A549 (cell line): ENCODE results near the gene ANKMY2. TPM values are rescaled to one million over a fixed set of nuclear protein-coding genes. Genes with fewer than 3 reads are reported as not detected.

Experiments
- ATAC-seq, 2 experiments: fragments of 200-7000 bp in 1 of 2; fragments of >200 bp in 1 of 2; cut with Nextera tagmentation in 1 of 2; cut with Tn5 transposase in 1 of 2; 3 replicates each; pipeline versions ENCODE4 v1.8.0 to v1.9.1; 2018 to 2020; ENCODE audit warnings: mild to moderate bottlenecking in 1 of 2, moderate library complexity in 1 of 2
- CTCF ChIA-PET: fragments of 300-600 bp; sonication (Branson Sonifier 250); formaldehyde crosslinking; extraction: SDS; loops from one replicate; lab custom pipeline; 2021; ENCODE audit warnings: antibody characterized with exemption, inconsistent platforms; lab: Yijun Ruan, JAX
- POLR2A ChIA-PET: fragments of 350-600 bp; formaldehyde crosslinking; extraction: SDS; loops from one replicate; lab custom pipeline; 2021; ENCODE audit warnings: antibody characterized with exemption, inconsistent platforms; lab: Yijun Ruan, JAX
- DNase-seq, 2 experiments: peaks; one replicate each; pipeline versions ENCODE4 v3.0.0 to v3.0.0-alpha.2; 2011 to 2016; ENCODE audit warnings: low read depth in 1 of 2, low spot score in 1 of 2
- FAIRE-seq: peaks from 2 replicates; lab custom pipeline; 2011; peaks lifted over from hg19 to GRCh38; lab: Jason Lieb, UNC
- H3K27ac ChIP-seq, 2 experiments: fragments of >200 bp; sonication (Bioruptor Twin); formaldehyde crosslinking; 3 replicates each; pipeline ENCODE4 v1.5.1; 2016 to 2017
- H3K4me1 ChIP-seq: fragments of >200 bp; sonication (Bioruptor Twin); formaldehyde crosslinking; 3 replicates; pipeline ENCODE4 v1.6.1; 2016
- H3K4me2 ChIP-seq: fragments of >200 bp; sonication (Bioruptor Twin); formaldehyde crosslinking; 3 replicates; pipeline ENCODE4 v1.6.1; 2016
- H3K4me3 ChIP-seq: fragments of >200 bp; sonication (Bioruptor Twin); formaldehyde crosslinking; 3 replicates; pipeline ENCODE4 v1.5.1; 2016
- H3K9me3 ChIP-seq: fragments of >200 bp; sonication (Bioruptor Twin); formaldehyde crosslinking; 3 replicates; pipeline ENCODE4 v1.6.1; 2016
- BHLHE40 ChIP-seq: IDR thresholded peaks from 2 replicates; pipeline ENCODE4 v1.6.1; 2012; ENCODE audit warnings: low read depth, low read length, inconsistent platforms
- CEBPB ChIP-seq, 2 experiments: fragments of >200 bp in 1 of 2; sonication (Bioruptor Twin) in 1 of 2; formaldehyde crosslinking in 1 of 2; IDR thresholded peaks; 2 replicates each; pipeline ENCODE4 v1.6.1; 2012 to 2016
- CHD2 ChIP-seq: fragments of 150-350 bp; IDR thresholded peaks from 2 replicates; pipeline ENCODE4 v1.6.1; 2014; ENCODE audit warnings: low read length; ENCODE audit not compliant: partially characterized antibody
- EHF ChIP-seq: fragments of 250-450 bp; sonication (Bioruptor Pico); IDR thresholded peaks from 2 replicates; pipeline ENCODE4 v1.5.0; 2020; ENCODE audit warnings: mild to moderate bottlenecking
- ESRRA ChIP-seq: fragments of 150-350 bp; IDR thresholded peaks from 2 replicates; pipeline ENCODE4 v1.6.1; 2014; ENCODE audit warnings: mild to moderate bottlenecking, low read length, borderline replicate concordance
- FOSL2 ChIP-seq, 2 experiments: fragments of 450-650 bp in 1 of 2; fragments of >200 bp in 1 of 2; sonication (Bioruptor Twin) in 1 of 2; formaldehyde crosslinking; IDR thresholded peaks; 2 replicates each; pipeline versions ENCODE4 v1.5.0 to v1.6.1; 2016 to 2020; ENCODE audit warnings: mild to moderate bottlenecking in 1 of 2, moderate library complexity in 1 of 2
- MAFK ChIP-seq: fragments of 450-650 bp; IDR thresholded peaks from 2 replicates; pipeline ENCODE4 v1.6.1; 2014; ENCODE audit not compliant: partially characterized antibody
- NFE2L2 ChIP-seq: fragments of 150-350 bp; conservative IDR thresholded peaks from 2 replicates; pipeline ENCODE4 v1.6.1; 2014; ENCODE audit warnings: low read length
- NPAS2 ChIP-seq: fragments of 250-450 bp; sonication (Bioruptor Pico); IDR thresholded peaks from 2 replicates; pipeline ENCODE4 v1.8.0; 2022; ENCODE audit warnings: mild to moderate bottlenecking, moderate library complexity, borderline replicate concordance
- NR3C1 ChIP-seq: fragments of >200 bp; sonication (Bioruptor Twin); formaldehyde crosslinking; IDR thresholded peaks from 3 replicates; pipeline ENCODE4 v1.6.1; 2017
- PHF8 ChIP-seq: fragments of 200-600 bp; sonication (generic); IDR thresholded peaks from 2 replicates; pipeline ENCODE4 v1.6.1; 2016; ENCODE audit warnings: low read depth, mild to moderate bottlenecking, antibody characterized with exemption, moderate library complexity, borderline replicate concordance
- POLR2AphosphoS2 ChIP-seq: conservative IDR thresholded peaks from 2 replicates; pipeline ENCODE4 v1.6.1; 2012; ENCODE audit warnings: low read length, improper control_type of control experiment, inconsistent platforms
- RARB ChIP-seq: fragments of 250-450 bp; sonication (Bioruptor Pico); IDR thresholded peaks from 2 replicates; pipeline ENCODE4 v1.8.0; 2021; ENCODE audit warnings: mild to moderate bottlenecking, moderate library complexity
- SREBF2 ChIP-seq: fragments of 450-650 bp; IDR thresholded peaks from 2 replicates; pipeline ENCODE4 v1.6.1; 2014; ENCODE audit warnings: mild to moderate bottlenecking, moderate library complexity
- TP53 ChIP-seq: fragments of 250-450 bp; sonication (Bioruptor Pico); IDR thresholded peaks from 2 replicates; pipeline ENCODE4 v1.5.0; 2021; ENCODE audit warnings: mild to moderate bottlenecking, moderate library complexity
- ZSCAN20 ChIP-seq: fragments of 250-450 bp; sonication (Bioruptor Pico); IDR thresholded peaks from 2 replicates; pipeline ENCODE4 v1.8.0; 2022; ENCODE audit warnings: mild to moderate bottlenecking, moderate library complexity
- WGBS: methylation state at CpG from one replicate; pipeline ENCODE4 v1.1.6; 2017; ENCODE audit errors: missing lambda C conversion rate; 5-methylcytosine and 5-hydroxymethylcytosine counted together
- polyA plus RNA-seq, 4 experiments: library from polyadenylated mRNA; depleted of rRNA in 3 of 4; stranded (reverse); fragments of >200 nt; fragmentation: RNase III in 1 of 4; extraction: RNeasy Plus Mini Kit Qiagen cat#74134 plus additional on column Dnase treatment in 1 of 4; gene quantifications; 2 replicates in 3 of 4; 3 replicates in 1 of 4; pipeline ENCODE4 v1.2.3, GENCODE V29; 2011 to 2017
- TF ChIP-seq, protein P1 (sequence below): fragments of >200 bp; sonication (Bioruptor Twin); formaldehyde crosslinking; IDR thresholded peaks from 3 replicates; pipeline ENCODE4 v1.6.1; 2016
- TF ChIP-seq, protein P2 (sequence below): fragments of 450-650 bp; IDR thresholded peaks from 2 replicates; pipeline ENCODE4 v1.6.1; 2014; ENCODE audit warnings: antibody characterized with exemption
- TF ChIP-seq, protein P3 (sequence below): fragments of >200 bp; sonication (Bioruptor Twin); formaldehyde crosslinking; IDR thresholded peaks from 3 replicates; pipeline ENCODE4 v1.5.1; 2016

The ANKMY2 gene
- polyA plus RNA-seq, 2 of the 4 experiments (the other 2 are of a cell fraction), result 15.3 to 26.1 TPM

DNA sequence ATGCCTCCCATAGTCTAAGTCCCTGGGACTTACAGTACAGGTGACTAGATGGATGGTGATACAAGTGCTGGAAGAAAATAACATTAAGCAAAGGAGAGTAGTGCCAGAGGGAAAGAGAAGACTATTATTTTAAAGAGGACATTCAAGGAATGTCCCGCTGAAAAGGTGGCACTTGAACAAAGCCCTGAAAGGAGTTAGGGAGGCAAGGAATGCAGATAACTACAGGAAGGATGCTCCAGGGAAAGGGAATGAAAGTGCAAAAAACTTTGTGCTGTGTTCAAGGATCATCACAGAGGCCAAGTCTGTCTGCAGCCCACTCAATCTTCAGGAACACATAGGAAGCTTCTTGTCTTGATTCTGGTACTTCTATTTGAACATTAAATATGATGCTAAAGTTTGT, 14.9 kb downstream of the ANKMY2 start:
- Histone ChIP-seq H3K27ac (no peak overlapping the region), H3K4me1 (peaks cover 9% of the 10 kb centered on the region; the same call in 2 of the 3 replicates), H3K9me3 (no peaks in the 10 kb centered on the region), H3K4me2 (no peak overlapping the region), H3K4me3 (no peak overlapping the region)
- no peak for ATAC-seq
- TF ChIP-seq, protein P1, sequence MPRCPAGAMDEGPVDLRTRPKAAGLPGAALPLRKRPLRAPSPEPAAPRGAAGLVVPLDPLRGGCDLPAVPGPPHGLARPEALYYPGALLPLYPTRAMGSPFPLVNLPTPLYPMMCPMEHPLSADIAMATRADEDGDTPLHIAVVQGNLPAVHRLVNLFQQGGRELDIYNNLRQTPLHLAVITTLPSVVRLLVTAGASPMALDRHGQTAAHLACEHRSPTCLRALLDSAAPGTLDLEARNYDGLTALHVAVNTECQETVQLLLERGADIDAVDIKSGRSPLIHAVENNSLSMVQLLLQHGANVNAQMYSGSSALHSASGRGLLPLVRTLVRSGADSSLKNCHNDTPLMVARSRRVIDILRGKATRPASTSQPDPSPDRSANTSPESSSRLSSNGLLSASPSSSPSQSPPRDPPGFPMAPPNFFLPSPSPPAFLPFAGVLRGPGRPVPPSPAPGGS, result no peak
- no peak for TF ChIP-seq RARB (CRISPR knock-in tag)
- TF ChIP-seq CHD2, result no peak
- TF ChIP-seq NPAS2, result no peak
- TF ChIP-seq TP53 (CRISPR knock-in tag), result no peak
- no peak for TF ChIP-seq EHF
- TF ChIP-seq POLR2AphosphoS2, result no peak
- TF ChIP-seq NFE2L2, result no peak
- TF ChIP-seq, protein P2, sequence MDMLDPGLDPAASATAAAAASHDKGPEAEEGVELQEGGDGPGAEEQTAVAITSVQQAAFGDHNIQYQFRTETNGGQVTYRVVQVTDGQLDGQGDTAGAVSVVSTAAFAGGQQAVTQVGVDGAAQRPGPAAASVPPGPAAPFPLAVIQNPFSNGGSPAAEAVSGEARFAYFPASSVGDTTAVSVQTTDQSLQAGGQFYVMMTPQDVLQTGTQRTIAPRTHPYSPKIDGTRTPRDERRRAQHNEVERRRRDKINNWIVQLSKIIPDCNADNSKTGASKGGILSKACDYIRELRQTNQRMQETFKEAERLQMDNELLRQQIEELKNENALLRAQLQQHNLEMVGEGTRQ, result no peak
- TF ChIP-seq PHF8, result no peak
- no peak for TF ChIP-seq NR3C1
- ChIA-PET CTCF (no interaction called here), POLR2A (no interaction called here)
- 94% methylated on average over 1 of the region's 1 CpG for WGBS
- DNase-seq, result no peak
- no peak for FAIRE-seq

DNA sequence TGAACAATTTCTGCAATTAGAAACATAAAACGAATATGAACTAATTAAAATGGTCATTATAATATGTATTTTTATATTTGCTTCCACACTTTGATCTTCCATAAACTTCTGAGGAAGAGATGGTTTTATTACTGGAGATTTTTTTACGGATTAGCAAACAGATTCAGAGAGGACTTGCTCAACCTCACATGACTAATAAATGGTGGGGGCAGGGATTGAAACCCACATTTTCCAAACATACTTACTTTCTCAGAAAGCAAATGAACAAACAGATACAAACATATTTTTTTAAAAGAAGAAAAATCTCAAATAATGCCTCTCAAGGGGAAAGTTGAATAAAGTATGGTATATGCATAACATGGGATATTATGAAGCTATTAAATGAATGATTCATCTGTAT, 18.3 kb downstream of the ANKMY2 start:
- peaks cover 9% of the 10 kb centered on the region; the same call in 2 of the 3 replicates for H3K4me1 ChIP-seq
- H3K4me2 ChIP-seq, result peak overlapping the region; percentile 17; the same call in 1 of the 3 replicates
- ATAC-seq, result no peak
- no peaks in the 10 kb centered on the region for H3K9me3 ChIP-seq
- CTCF ChIA-PET, result interaction anchor here (1.0 kb wide), 1 partner anchor 195 kb away, joined by 4 read pairs; no protein-coding TSS in a partner anchor
- H3K4me3 ChIP-seq, result no peak overlapping the region
- TF ChIP-seq SREBF2 (no peak), ESRRA (no peak), BHLHE40 (0 out of 2 replicates have a peak, but pooled peaks have one; percentile 18), FOSL2 (IDR thresholded peaks at IDR 0.05) (no peak), FOSL2 (CRISPR knock-in tag; IDR thresholded peaks at IDR 0.05) (peak; percentile 37; the same call in 1 of the 2 replicates), CEBPB (IDR thresholded peaks at IDR 0.05) (peak in 1 of 2 experiments; percentile 34; a peak in 1 of 4 replicates)
- TF ChIP-seq, protein P3, sequence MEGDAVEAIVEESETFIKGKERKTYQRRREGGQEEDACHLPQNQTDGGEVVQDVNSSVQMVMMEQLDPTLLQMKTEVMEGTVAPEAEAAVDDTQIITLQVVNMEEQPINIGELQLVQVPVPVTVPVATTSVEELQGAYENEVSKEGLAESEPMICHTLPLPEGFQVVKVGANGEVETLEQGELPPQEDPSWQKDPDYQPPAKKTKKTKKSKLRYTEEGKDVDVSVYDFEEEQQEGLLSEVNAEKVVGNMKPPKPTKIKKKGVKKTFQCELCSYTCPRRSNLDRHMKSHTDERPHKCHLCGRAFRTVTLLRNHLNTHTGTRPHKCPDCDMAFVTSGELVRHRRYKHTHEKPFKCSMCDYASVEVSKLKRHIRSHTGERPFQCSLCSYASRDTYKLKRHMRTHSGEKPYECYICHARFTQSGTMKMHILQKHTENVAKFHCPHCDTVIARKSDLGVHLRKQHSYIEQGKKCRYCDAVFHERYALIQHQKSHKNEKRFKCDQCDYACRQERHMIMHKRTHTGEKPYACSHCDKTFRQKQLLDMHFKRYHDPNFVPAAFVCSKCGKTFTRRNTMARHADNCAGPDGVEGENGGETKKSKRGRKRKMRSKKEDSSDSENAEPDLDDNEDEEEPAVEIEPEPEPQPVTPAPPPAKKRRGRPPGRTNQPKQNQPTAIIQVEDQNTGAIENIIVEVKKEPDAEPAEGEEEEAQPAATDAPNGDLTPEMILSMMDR, result no peak
- TF ChIP-seq, all 56 proteins: peak for 3
- POLR2A ChIA-PET, result no interaction called here
- FAIRE-seq, result no peak
- no peak for DNase-seq
- H3K27ac ChIP-seq, result no peak overlapping the region
- WGBS, result 56% methylated on average over 2 of the region's 2 CpGs

DNA sequence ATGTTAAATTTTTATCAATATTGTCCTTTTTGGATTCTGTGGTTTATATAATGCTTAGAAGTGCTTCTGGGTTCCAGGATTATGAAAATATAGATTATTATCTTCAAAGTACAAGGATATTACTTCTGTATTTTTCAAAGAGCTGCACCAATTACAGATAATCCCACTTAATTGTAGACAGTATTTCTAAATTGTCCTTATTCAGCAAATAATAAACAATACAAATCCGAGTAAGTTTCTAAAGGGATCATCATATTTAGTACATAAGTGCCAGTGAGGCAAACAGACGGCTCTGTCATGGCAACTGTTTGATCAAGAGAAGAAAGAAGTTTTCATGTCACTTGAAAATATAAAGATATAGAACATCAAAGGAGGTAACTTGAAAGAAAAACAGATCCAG, 19.2 kb downstream of the ANKMY2 start:
- ChIA-PET POLR2A (no interaction called here), CTCF (interaction anchor here (1.0 kb wide), 1 partner anchor 194 kb away, joined by 4 read pairs; no protein-coding TSS in a partner anchor)
- WGBS, result 63% methylated on average over 2 of the region's 2 CpGs
- Histone ChIP-seq H3K9me3 (no peaks in the 10 kb centered on the region), H3K4me1 (peaks cover 9% of the 10 kb centered on the region; the same call in 2 of the 3 replicates), H3K4me2 (no peak overlapping the region), H3K27ac (no peak overlapping the region), H3K4me3 (no peak overlapping the region)
- DNase-seq, result no peak
- ATAC-seq, result no peak
- no peak for FAIRE-seq
- TF ChIP-seq ZSCAN20 (CRISPR knock-in tag), result no peak
- peak; percentile 82 for TF ChIP-seq MAFK
